Measurements from ENCODE around the gene PRSS22. TPM values are rescaled to one million over a fixed set of nuclear protein-coding genes. Genes with fewer than 3 reads are reported as not detected.

The PRSS22 gene
- total and polyA plus RNA-seq, 10 of the 15 experiments (the other 5 are each of a cell fraction or from before 2014, with no cell fraction given) = not detected

- DNase-seq (ENCODE audit: low read depth, low spot score) = no peak
- peaks cover 7% of the 10 kb centered on the region for H3K79me2 ChIP-seq (ENCODE audit: control insufficient read depth, insufficient read depth, low read length)
- in situ Hi-C loops (cut with MboI) = no loop called here
- no peak overlapping the region for H3K4me2 ChIP-seq (ENCODE audit: control insufficient read depth, insufficient read depth)
- RAD21 ChIA-PET (ENCODE audit: unreplicated experiment) = no interaction called here
- WGBS (ENCODE audit: insufficient coverage, insufficient replicate concordance, low lambda C conversion rate, missing lambda C conversion rate) = 69% methylated on average over 10 of the region's 10 CpGs
- SMC1A ChIA-PET (ENCODE audit: uncharacterized antibody, unreplicated experiment) = no interaction called here
- CTCF ChIA-PET = no interaction called here
- H3K27me3 ChIP-seq (replicated peaks in 1 of 2; ENCODE audit: control insufficient read depth in 2 of 2, insufficient read depth in 2 of 2, low read length in 1 of 2) = peaks cover 0 to 5% of the 10 kb centered on the region in 2 experiments; a peak in 2 of 4 replicates
- no peak for FAIRE-seq
- H3K27ac ChIP-seq (ENCODE audit: control insufficient read depth, insufficient read depth) = no peak overlapping the region
- no peak overlapping the region for H3K4me3 ChIP-seq
- no peaks in the 10 kb centered on the region for H3K36me3 ChIP-seq (ENCODE audit: control insufficient read depth in 2 of 2, insufficient read depth in 2 of 2, low read length in 1 of 2)
- no peak for TF ChIP-seq TCF3 (IDR thresholded peaks at IDR 0.05; ENCODE audit: borderline replicate concordance, insufficient read depth, low read depth, low read length)
- no peak for TF ChIP-seq IKZF2 (IDR thresholded peaks at IDR 0.05)
- no peak for TF ChIP-seq EP300 (IDR thresholded peaks at IDR 0.05; ENCODE audit: borderline replicate concordance in 1 of 2, control insufficient read depth in 1 of 2, low read depth in 2 of 2, low read length in 2 of 2)
- no peak for TF ChIP-seq POLR2AphosphoS2 (IDR thresholded peaks at IDR 0.05; ENCODE audit: low read depth, low read length)
- no peak for TF ChIP-seq NFIC (IDR thresholded peaks at IDR 0.05; ENCODE audit: low read depth, low read length)
- TF ChIP-seq ZNF384 (IDR thresholded peaks at IDR 0.05; ENCODE audit: borderline replicate concordance, low read depth, low read length) = no peak
- TF ChIP-seq NR2F1 (conservative IDR thresholded peaks at IDR 0.05) = no peak
- no peak for TF ChIP-seq RUNX3 (IDR thresholded peaks at IDR 0.05; ENCODE audit: low read length)
- TF ChIP-seq ZBTB11 (CRISPR knock-in tag; IDR thresholded peaks at IDR 0.05) = no peak
- TF ChIP-seq USF2 (IDR thresholded peaks at IDR 0.05; ENCODE audit: borderline replicate concordance, low read depth, low read length) = no peak
- TF ChIP-seq MYC (IDR thresholded peaks at IDR 0.05; ENCODE audit: insufficient read depth, insufficient read length, insufficient replicate concordance, low read length, severe bottlenecking) = no peak
- no peak for TF ChIP-seq CBX3 (IDR thresholded peaks at IDR 0.05; ENCODE audit: borderline replicate concordance, low read depth)
- no peak for TF ChIP-seq ZNF274 (IDR thresholded peaks at IDR 0.05; ENCODE audit: insufficient read depth, insufficient read length)
- intact Hi-C loops (cut with micrococcal nuclease; ENCODE audit: unreplicated experiment) = no loop called here
- no peak for ATAC-seq
- no peaks in the 10 kb centered on the region for H3K9me3 ChIP-seq (replicated peaks; ENCODE audit: control insufficient read depth, insufficient read depth, low read length)
- no peaks in the 10 kb centered on the region for H4K20me1 ChIP-seq (ENCODE audit: control insufficient read depth, insufficient read depth)
- POLR2A ChIA-PET = no interaction called here
- H3K4me1 ChIP-seq (ENCODE audit: control insufficient read depth, insufficient read depth, low read length) = no peaks in the 10 kb centered on the region
- no peak overlapping the region for H2AFZ ChIP-seq (ENCODE audit: control insufficient read depth, low read depth, low read length)
- no peak overlapping the region for H3K9ac ChIP-seq (ENCODE audit: control insufficient read depth, insufficient read depth, low read length)
- no TSS peak for BruUV-seq (replicated peaks)
These were observed 42.6 kb downstream of the PRSS22 start for GRCh38 chr16:2815299-2815771.

Measured in GM12878 (cell line).